Ishikawa (cell line): ENCODE results near the gene CDC42BPG.

Experiments
- CEBPB ChIP-seq: IDR thresholded peaks from 2 replicates; pipeline ENCODE4 v1.6.1; 2012
- CREB1 ChIP-seq: IDR thresholded peaks from 2 replicates; pipeline ENCODE4 v1.6.1; 2012; ENCODE audit warnings: low read depth
- EGR1 ChIP-seq: IDR thresholded peaks from 2 replicates; pipeline ENCODE4 v1.6.1; 2012
- EP300 ChIP-seq: IDR thresholded peaks from 2 replicates; pipeline ENCODE4 v1.6.1; 2012; ENCODE audit warnings: borderline replicate concordance
- FOXM1 ChIP-seq: IDR thresholded peaks from 2 replicates; pipeline ENCODE4 v1.6.1; 2012; ENCODE audit warnings: low read depth, borderline replicate concordance
- NFIC ChIP-seq: IDR thresholded peaks from 2 replicates; pipeline ENCODE4 v1.6.1; 2012
- RAD21 ChIP-seq: IDR thresholded peaks from 2 replicates; pipeline ENCODE4 v1.6.1; 2012; ENCODE audit warnings: low read depth
- TAF1 ChIP-seq: IDR thresholded peaks from 2 replicates; pipeline ENCODE4 v1.6.1; 2012; ENCODE audit warnings: low read depth, mild to moderate bottlenecking
- TCF12 ChIP-seq: IDR thresholded peaks from 2 replicates; pipeline ENCODE4 v1.6.1; 2012; ENCODE audit warnings: low read depth
- TEAD4 ChIP-seq: IDR thresholded peaks from 2 replicates; pipeline ENCODE4 v1.6.1; 2012
- YY1 ChIP-seq: IDR thresholded peaks from 2 replicates; pipeline ENCODE4 v1.6.1; 2012; ENCODE audit warnings: low read depth
- ZBTB7A ChIP-seq: IDR thresholded peaks from 2 replicates; pipeline ENCODE4 v1.6.1; 2012; ENCODE audit warnings: low read depth
- TF ChIP-seq, protein P1 (sequence below): IDR thresholded peaks from 2 replicates; pipeline ENCODE4 v1.6.1; 2012
- TF ChIP-seq, protein P2 (sequence below): IDR thresholded peaks from 2 replicates; pipeline ENCODE4 v1.6.1; 2012
- TF ChIP-seq, protein P3 (sequence below): IDR thresholded peaks from 2 replicates; pipeline ENCODE4 v1.6.1; 2012; ENCODE audit warnings: low read depth, mild to moderate bottlenecking

Gene CDC42BPG

DNA sequence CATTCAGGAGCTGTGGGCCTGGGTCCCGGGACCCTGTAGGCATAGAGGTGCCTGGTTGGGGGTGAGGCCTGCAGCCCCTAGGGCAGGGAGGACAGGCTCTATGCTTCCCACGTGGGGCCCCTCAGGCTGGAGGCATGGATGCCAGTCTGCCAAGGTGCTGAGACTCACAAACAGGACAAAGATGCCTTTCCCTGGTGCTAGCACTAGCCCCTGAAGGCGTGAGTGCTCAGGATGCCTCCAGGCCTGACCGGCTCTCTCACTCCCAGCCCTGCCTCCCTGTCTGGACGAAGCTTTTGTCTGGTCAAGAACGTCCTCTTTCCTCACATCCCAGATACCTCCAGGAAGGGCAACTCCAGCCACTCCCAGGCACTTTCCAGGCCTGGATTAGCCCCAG, 2.1 kb downstream of the CDC42BPG start:
- TF ChIP-seq TAF1 (peak; percentile 18; the same call in 1 of the 2 replicates), TEAD4 (no peak)
- TF ChIP-seq, protein P1, sequence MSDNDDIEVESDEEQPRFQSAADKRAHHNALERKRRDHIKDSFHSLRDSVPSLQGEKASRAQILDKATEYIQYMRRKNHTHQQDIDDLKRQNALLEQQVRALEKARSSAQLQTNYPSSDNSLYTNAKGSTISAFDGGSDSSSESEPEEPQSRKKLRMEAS: no peak

DNA sequence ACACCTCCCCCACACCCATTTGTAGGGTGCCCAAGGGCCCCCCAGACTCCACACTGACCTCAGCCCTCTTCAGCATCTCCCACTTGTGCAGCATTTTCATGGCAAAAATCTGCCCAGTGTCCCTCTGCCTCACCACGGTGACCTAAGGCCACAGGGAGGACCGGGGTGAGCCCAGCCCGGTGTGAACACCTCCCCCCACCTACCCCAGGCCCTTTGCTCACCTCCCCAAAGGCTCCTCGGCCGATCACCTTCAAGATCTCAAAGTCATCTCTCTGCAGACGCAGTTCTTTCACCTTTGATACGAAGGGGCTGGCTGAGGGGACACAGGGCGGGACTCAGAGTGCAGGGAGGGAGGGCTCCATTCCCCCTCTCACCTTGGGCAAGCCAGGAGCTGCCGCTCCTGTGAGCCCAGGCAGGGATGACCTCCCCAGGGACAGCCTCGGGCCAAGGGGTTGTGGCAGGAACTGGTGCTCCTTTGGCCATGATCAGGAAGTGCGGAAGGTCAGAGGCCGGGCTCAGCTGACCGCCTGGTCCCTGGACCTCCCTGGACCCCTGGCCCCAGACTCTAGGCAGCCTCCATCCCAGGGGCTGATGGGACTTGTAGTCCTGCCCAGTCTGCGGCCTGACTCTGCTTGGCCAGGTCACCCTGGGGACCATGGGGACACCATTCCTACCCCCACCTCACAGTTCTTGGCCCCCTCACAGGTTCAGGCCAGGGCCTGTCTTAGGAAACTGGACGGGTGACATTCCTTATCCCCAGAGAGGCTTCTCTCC, 2.7 kb downstream of the CDC42BPG start:
- TF ChIP-seq EGR1 (no peak), RAD21 (no peak)
- TF ChIP-seq, protein P2, sequence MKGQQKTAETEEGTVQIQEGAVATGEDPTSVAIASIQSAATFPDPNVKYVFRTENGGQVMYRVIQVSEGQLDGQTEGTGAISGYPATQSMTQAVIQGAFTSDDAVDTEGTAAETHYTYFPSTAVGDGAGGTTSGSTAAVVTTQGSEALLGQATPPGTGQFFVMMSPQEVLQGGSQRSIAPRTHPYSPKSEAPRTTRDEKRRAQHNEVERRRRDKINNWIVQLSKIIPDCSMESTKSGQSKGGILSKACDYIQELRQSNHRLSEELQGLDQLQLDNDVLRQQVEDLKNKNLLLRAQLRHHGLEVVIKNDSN: no peak

DNA sequence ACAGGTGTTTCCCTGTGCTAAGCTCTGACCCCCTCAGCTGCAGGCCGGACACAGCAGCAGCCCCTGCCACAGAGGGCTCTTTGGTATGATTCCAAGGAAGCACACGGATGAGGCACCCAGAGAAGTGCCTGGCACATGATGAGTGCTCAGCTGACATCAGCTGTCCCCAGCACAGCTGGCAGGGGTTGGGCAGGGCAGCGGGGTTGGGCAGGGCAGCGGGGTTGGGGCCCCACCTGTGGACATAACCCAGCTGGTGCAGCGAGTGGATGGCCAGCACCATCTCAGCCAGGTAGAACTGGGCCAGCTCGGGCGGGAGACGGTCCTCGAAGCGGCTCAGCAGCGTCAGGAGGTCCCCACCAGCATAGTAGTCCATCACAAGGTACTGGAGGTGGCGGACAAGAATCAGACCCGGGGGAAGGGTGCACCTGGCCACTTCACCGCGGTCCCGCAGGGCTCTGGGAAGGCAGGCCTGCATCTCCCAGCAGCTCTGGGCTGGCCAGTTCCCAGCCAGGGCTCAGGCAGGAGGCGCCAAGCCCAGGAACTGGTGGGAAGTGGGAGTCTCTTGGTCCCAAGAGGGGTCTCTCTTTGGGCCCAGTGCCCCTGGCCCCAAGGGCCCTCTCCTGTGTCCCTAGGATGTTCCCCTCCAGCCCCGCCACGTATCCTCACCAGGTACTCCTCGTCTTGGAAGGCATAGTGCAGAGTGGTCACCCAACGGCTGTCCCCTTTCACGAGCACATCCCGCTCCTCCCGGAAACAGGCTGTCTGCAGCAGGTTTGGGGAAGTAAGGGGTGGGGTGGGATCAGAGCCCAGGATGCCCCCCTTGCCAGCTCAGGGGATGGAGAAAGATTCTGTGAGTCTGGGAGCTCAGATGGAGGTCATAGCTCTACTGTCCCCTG, 4.3 kb downstream of the CDC42BPG start:
- no peak for TF ChIP-seq YY1
- TF ChIP-seq, protein P2: no peak
- TF ChIP-seq CREB1: no peak
- TF ChIP-seq ZBTB7A: no peak
- TF ChIP-seq EGR1: no peak
- TF ChIP-seq, protein P1: no peak
- no peak for TF ChIP-seq EP300
- no peak for TF ChIP-seq FOXM1
- TF ChIP-seq TCF12: no peak
- TF ChIP-seq TAF1: no peak
- TF ChIP-seq, protein P3, sequence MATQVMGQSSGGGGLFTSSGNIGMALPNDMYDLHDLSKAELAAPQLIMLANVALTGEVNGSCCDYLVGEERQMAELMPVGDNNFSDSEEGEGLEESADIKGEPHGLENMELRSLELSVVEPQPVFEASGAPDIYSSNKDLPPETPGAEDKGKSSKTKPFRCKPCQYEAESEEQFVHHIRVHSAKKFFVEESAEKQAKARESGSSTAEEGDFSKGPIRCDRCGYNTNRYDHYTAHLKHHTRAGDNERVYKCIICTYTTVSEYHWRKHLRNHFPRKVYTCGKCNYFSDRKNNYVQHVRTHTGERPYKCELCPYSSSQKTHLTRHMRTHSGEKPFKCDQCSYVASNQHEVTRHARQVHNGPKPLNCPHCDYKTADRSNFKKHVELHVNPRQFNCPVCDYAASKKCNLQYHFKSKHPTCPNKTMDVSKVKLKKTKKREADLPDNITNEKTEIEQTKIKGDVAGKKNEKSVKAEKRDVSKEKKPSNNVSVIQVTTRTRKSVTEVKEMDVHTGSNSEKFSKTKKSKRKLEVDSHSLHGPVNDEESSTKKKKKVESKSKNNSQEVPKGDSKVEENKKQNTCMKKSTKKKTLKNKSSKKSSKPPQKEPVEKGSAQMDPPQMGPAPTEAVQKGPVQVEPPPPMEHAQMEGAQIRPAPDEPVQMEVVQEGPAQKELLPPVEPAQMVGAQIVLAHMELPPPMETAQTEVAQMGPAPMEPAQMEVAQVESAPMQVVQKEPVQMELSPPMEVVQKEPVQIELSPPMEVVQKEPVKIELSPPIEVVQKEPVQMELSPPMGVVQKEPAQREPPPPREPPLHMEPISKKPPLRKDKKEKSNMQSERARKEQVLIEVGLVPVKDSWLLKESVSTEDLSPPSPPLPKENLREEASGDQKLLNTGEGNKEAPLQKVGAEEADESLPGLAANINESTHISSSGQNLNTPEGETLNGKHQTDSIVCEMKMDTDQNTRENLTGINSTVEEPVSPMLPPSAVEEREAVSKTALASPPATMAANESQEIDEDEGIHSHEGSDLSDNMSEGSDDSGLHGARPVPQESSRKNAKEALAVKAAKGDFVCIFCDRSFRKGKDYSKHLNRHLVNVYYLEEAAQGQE: no peak
- no peak for TF ChIP-seq RAD21
- no peak for TF ChIP-seq CEBPB
- TF ChIP-seq TEAD4: no peak
- TF ChIP-seq NFIC: no peak

DNA sequence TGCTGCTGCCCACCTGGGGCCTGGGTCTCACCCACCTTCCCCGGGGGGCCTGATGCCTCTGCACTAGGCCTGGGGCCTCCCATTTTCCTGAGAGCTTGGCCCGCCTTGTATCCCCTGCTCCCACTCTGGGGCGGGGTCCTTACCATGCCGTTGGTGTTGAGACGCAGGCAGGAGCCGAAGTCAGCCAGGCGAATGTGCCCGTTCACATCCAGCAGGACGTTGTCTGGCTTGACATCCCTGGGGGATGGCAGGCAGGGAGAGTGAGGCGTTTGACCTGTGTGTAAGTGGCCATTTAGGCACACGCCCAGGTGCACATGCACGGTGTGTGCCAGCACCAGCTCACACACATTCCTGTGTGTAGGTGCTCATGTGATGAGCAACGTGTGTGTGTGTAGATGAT, 5.1 kb downstream of the CDC42BPG start:
- TF ChIP-seq TAF1 (no peak), EP300 (no peak), CREB1 (no peak), NFIC (no peak), CEBPB (no peak), ZBTB7A (no peak)
- TF ChIP-seq, protein P1: no peak

DNA sequence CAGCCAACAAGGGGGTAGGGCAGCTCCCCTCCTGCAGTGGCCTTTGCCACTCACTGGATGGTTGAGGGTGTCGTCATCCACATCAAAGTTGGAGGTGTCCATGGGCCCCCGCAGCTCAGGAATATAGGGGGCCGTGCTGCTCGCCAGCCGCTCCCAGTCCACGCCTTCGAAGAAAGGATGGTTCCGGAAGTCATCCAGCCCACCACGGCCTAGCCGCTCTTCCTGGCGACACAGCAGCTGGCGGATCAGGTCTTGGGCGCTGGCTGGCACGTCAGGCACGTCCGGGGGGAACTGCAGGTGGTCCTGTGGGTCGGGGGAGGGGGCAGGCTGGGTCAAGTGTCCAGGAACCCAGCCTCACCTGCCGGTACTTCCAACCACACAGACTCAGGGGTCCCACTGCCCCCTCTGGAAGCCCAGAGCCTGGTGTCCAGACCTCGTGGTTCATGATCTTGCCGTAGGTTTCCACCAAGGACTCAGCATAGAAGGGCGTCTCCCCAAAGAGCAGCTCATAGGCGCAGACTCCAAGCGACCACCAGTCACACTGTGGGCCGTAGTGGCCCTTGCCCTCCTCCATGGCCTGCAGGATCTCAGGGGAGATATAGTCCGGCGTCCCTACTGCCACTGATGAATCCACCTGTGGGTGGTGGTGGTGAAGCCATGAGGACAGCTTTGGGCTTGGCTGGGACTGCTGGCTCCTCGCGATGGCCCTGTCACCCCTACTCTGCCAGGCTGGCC, 5.7 kb downstream of the CDC42BPG start:
- TF ChIP-seq TAF1 (no peak), CREB1 (no peak), FOXM1 (no peak)
- TF ChIP-seq, protein P2: no peak

DNA sequence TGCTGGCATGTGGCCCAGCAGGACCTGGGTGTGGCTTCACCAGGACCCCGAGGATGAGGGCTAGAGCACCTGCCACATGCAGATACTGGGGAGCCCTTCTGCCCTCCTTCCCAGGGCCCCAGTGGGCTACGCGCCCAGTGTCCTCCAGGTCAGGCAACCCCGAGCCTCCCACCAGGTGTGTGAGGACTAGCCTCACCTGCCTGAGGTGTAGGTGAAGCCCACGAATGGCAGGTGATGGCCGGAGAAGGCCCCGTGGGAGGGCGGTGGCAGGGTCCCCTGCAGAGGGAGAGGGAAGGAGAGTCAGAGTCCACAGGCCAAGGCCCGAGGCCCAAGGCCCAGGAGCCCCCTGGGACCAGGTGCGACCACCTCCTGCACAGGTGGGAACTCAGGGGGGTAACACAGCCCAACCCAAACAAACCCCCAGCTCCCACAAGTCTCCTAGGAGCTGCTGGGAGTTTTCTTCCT, 6.5 kb downstream of the CDC42BPG start:
- TF ChIP-seq, protein P2: no peak
- TF ChIP-seq CEBPB (no peak), YY1 (no peak), TCF12 (no peak), FOXM1 (no peak), TEAD4 (no peak), CREB1 (no peak), TAF1 (no peak), NFIC (no peak), EGR1 (no peak), RAD21 (no peak), ZBTB7A (no peak)
- TF ChIP-seq, protein P1: no peak
- TF ChIP-seq, protein P3: no peak
